Mucosa of descending colon (tissue), 3 donors: ENCODE results near the gene BORCS8. TPM values are rescaled to one million over a fixed set of nuclear protein-coding genes. Genes with fewer than 3 reads are reported as not detected.

Source experiments
- ATAC-seq: fragments of 200-7000 bp; cut with Tn5 transposase; one replicate; pipeline ENCODE4 v1.9.1; 2020; ENCODE audit warnings: mild to moderate bottlenecking, moderate library complexity
- DNase-seq, 3 donors: peaks; one replicate each; pipeline ENCODE4 v3.0.0-alpha.2; 2020
- H3K36me3 ChIP-seq: fragments of 200-600 bp; one replicate; pipeline ENCODE4 v1.8.0; 2021; ENCODE audit warnings: low read depth, mild to moderate bottlenecking
- H3K4me1 ChIP-seq: fragments of 200-600 bp; one replicate; pipeline ENCODE4 v1.8.0; 2021; ENCODE audit warnings: low read depth, mild to moderate bottlenecking
- H3K4me3 ChIP-seq: fragments of 200-600 bp; one replicate; pipeline ENCODE4 v1.8.0; 2021; ENCODE audit warnings: mild to moderate bottlenecking
- H3K9me3 ChIP-seq: fragments of 200-600 bp; one replicate; pipeline ENCODE4 v1.8.0; 2021; ENCODE audit warnings: mild to moderate bottlenecking
- CTCF ChIP-seq: fragments of 200-600 bp; IDR thresholded peaks from one replicate; pipeline ENCODE4 v1.8.0; 2022; ENCODE audit warnings: antibody characterized with exemption, mild to moderate bottlenecking
- intact Hi-C, 2 donors: fragments of 100-400 bp; cut with DNase I in 1 of 2; cut with micrococcal nuclease in 1 of 2; formaldehyde crosslinking; loops; one replicate each; pipeline versions ENCODE4 v1.11.0 to v1.11.1; 2022; cut with DNase I, micrococcal nuclease
- total RNA-seq, 3 donors: library from RNA; stranded (reverse); fragmentation: NEBNext Ultra II Directional in 2 of 3; extraction: Animal tissue kit (Norgen Biotek cat#: 25700) in 2 of 3; gene quantifications; one replicate each; pipeline versions ENCODE4 v1.2.1 to v1.2.4, GENCODE V29; 2021 to 2023
- donor health status: DM: no; HTN: no; CAD: no; lungs with moderate emphysema.
- donor health status: DM: no; HTN: no; CAD: no.
- donor health status: DM: no; HTN: yes; CAD: no.

BORCS8 gene
- total RNA-seq, 3 donors from 2014 or later: 29.1 to 41.0 (median 31.8) TPM

DNA sequence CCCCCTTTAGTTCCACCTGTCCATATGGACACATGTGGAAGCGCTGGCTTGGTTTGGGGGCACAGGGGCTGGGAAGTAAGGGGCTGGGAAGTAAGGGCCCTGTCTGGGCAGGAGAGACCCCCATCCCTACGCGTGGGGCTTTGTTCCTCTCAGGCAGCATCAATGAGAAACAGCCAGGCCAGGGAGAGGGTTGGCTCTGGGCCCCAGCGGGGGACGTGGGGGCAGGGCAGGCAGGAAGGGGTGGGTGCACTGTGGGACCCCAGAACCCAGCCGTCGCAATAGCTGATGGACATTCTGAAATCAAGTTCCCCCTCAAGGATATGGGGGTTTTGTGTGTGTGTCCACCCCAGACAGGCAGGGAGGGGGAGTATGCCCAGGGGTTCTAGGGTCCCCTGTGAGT is 21.0 kb upstream of the BORCS8 start:
- no peaks in the 10 kb centered on the region for H3K36me3 ChIP-seq
- intact Hi-C loops: no loop called here
- no peak overlapping the region for H3K4me3 ChIP-seq
- DNase-seq (no peak), ATAC-seq (no peak)
- no peaks in the 10 kb centered on the region for H3K4me1 ChIP-seq
- no peaks in the 10 kb centered on the region for H3K9me3 ChIP-seq
- TF ChIP-seq CTCF: no peak

DNA sequence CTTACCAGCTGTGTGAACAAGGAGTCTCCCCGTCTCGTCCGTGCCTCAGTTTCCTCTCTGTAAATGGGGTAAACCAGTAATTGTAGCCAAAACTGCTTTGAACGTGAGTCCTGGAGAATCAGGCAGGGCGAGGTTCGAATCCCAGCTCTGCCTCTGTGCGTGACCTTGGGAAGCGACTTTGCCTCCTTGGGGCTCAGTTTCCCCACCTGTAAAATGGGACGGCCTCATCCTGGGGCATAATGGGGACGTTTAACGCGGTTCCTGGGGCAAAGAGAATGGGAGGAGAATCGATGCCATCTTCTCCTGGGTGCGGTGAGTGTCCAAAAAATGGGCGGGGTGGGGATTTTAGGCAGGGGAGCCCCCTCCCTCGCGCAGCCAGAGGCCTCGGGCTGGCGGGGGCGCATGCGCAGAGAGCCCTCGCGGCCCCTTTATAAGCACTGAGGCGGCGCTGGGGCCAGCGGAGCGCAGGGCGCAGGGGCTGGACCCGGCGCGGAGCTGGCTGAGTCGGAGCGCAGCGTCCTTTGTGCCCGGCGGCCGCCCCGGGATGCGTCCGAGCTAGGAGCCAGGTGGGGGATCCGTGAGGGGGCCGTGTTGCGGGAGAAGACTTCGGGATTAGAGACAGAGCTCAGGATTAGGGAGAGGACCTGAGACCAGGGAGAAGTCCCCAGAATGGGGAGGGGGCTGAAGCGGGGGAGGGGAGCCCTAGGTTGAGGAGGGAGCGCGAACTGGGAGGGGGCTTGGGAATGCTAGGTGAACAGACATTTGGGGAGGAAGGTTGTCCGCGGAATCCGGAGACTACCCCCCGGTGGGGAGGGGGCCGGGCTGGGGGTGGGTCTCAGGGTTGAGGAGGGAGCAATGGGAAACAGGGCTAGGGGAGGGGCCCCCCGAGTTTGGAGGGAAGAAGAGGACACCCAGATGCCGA is 19.8 kb upstream of the BORCS8 start, which contains the start of gene NCAN:
Gene NCAN (plus strand): TSS at position 460 of the 922 bp plus-strand sequence. CDS start 4,996 bp downstream, outside the sequence.
- H3K9me3 ChIP-seq: no peaks in the 10 kb centered on the region
- no peak for ATAC-seq
- no peak for DNase-seq
- no peaks in the 10 kb centered on the region for H3K4me1 ChIP-seq
- no peak for TF ChIP-seq CTCF
- H3K36me3 ChIP-seq: no peaks in the 10 kb centered on the region
- intact Hi-C loops: no loop called here
- H3K4me3 ChIP-seq: no peak within 1 kb of the TSS

- H3K4me1 ChIP-seq: no peaks in the 10 kb centered on the region
- intact Hi-C loops: no loop called here
- H3K36me3 ChIP-seq: no peaks in the 10 kb centered on the region
- DNase-seq: no peak
- no peaks in the 10 kb centered on the region for H3K9me3 ChIP-seq
- no peak overlapping the region for H3K4me3 ChIP-seq
- ATAC-seq: no peak
- TF ChIP-seq CTCF: no peak
Measured at GRCh38 chr19:19209372-19209771, 17.4 kb upstream of the BORCS8 start.

- intact Hi-C loops: no loop called here
- TF ChIP-seq CTCF: no peak
- Histone ChIP-seq H3K4me3 (no peak overlapping the region), H3K9me3 (no peaks in the 10 kb centered on the region), H3K4me1 (peaks cover under 1% of the 10 kb centered on the region), H3K36me3 (no peaks in the 10 kb centered on the region)
- ATAC-seq (peak; percentile 54), DNase-seq (peak in 2 of 3 donors; percentile 28 to 52)
Measured at GRCh38 chr19:19207637-19208572, 16.0 kb upstream of the BORCS8 start.

- H3K4me3 ChIP-seq: no peak overlapping the region
- H3K9me3 ChIP-seq: no peaks in the 10 kb centered on the region
- H3K36me3 ChIP-seq: no peaks in the 10 kb centered on the region
- intact Hi-C loops: no loop called here
- peaks cover 11% of the 10 kb centered on the region for H3K4me1 ChIP-seq
- DNase-seq (no peak), ATAC-seq (no peak)
- TF ChIP-seq CTCF: no peak
Measured at GRCh38 chr19:19206938-19207337, 15.0 kb upstream of the BORCS8 start.
